HG02610 (cell line): ENCODE measurements around the gene KAT6B.
A peak's percentile ranks its signal among the peaks of the same experiment; 100 is the strongest.
"Not testable (repeated sequence)": the region's sequence is repeated elsewhere in the genome, so short reads cannot be mapped to it uniquely, and the experiment has no call there.

ENCODE experiments used
- ATAC-seq: cut with Tn5 transposase; IDR thresholded peaks from one replicate; pipeline ENCODE4 v1.9.1; 2021; ENCODE audit warnings: mild to moderate bottlenecking, moderate library complexity; ENCODE audit not compliant: unreplicated experiment

The KAT6B gene

GRCh38 chr10:75030371-75030770, 204.0 kb downstream of the KAT6B start:
- no peak for ATAC-seq

GRCh38 chr10:75032119-75032518, 205.7 kb downstream of the KAT6B start:
- ATAC-seq = no peak

GRCh38 chr10:75032813-75033212, 206.4 kb downstream of the KAT6B start:
- ATAC-seq = no peak

GRCh38 chr10:75033399-75034130, 207.2 kb downstream of the KAT6B start:
- no peak for ATAC-seq

- ATAC-seq = no peak
These were observed 207.7 kb downstream of the KAT6B start for GRCh38 chr10:75034131-75034512.

- no peak for ATAC-seq
These were observed 208.4 kb downstream of the KAT6B start for GRCh38 chr10:75034714-75035258.

GRCh38 chr10:75035975-75036708, 209.7 kb downstream of the KAT6B start:
- ATAC-seq = peak; percentile 75

- ATAC-seq = no peak
These were observed 211.1 kb downstream of the KAT6B start for GRCh38 chr10:75037171-75038153.

GRCh38 chr10:75038335-75038734, 211.9 kb downstream of the KAT6B start:
- no peak for ATAC-seq

GRCh38 chr10:75040576-75040975, 214.2 kb downstream of the KAT6B start:
- no peak for ATAC-seq

GRCh38 chr10:75042292-75042974, 216.0 kb downstream of the KAT6B start:
- peak; percentile 65 for ATAC-seq

- no peak for ATAC-seq
These were observed 217.1 kb downstream of the KAT6B start for GRCh38 chr10:75043256-75044131.

- ATAC-seq = no peak
These were observed 222.3 kb downstream of the KAT6B start for GRCh38 chr10:75048669-75049098.

- ATAC-seq = no peak
These were observed 223.1 kb downstream of the KAT6B start for GRCh38 chr10:75049316-75050148.

- ATAC-seq = no peak
These were observed 223.9 kb downstream of the KAT6B start for GRCh38 chr10:75050149-75050919.

- no peak for ATAC-seq
These were observed 224.9 kb downstream of the KAT6B start for GRCh38 chr10:75051308-75051707.

- not testable (repeated sequence) for ATAC-seq
These were observed 229.6 kb downstream of the KAT6B start for GRCh38 chr10:75055896-75056406.
